Measurements from ENCODE around the gene HOXA7. TPM values are rescaled to one million over a fixed set of nuclear protein-coding genes. Genes with fewer than 3 reads are reported as not detected.

The HOXA7 gene
- total RNA-seq, 2 donors from 2014 or later: not detected

DNA sequence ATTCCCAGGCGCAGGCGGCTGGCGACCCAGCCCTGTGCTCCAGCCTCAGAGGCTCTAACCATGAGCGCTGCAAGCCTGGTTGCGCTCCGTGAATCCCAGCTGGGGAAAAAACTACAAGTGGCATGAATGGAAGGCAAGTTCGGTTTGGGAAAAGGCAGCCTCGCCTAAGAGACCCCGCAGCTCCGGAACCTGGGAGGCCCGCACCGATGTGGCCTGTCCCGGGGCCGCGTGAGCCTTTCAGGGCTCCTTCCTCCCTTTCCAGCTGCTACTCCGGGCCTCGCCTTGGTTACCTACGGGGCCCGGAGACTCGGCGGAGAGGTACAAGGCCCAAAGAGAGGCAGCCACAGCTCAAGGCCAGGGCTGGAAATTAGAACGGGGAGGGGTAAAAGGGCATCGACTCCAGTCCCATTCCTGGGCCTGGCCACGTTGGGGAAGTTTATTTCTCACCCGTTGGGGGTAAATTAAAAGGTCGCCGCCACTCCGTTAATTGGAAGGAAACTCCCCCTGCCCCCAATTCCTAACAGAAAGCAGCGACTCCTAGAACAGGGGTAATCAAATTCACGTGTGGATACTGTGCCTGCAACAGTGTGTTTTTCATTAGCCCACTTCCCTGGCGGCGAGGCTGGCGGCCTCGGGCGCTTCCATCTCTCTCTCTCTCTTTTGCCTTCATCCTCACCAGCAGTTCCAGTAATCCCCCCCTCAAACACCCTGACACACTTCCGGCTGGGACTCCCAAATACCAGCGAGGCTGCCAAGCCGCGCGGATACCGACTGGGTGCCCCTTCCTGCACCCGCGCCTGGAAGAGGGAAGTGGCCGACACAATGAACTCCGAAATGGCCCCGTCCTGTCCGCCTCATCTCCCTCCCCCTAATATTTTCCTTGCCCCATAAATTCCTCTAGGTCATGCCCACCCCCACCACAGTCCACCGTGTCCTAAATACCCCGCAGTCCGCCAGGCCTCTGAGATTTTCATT lies 10.3 kb upstream of the HOXA7 start:
- peaks cover 80% of the 10 kb centered on the region for H3K27me3 Mint-ChIP-seq
- DNase-seq (no peak), ATAC-seq (no peak)
- peaks cover 17% of the 10 kb centered on the region for H3K4me1 Mint-ChIP-seq
- H3K36me3 Mint-ChIP-seq (ENCODE audit: low read depth): peaks cover 2% of the 10 kb centered on the region
- H3K9me3 ChIP-seq (ENCODE audit: control insufficient read depth, low read length, poor library complexity, severe bottlenecking): no peaks in the 10 kb centered on the region
- peak overlapping the region; percentile 74 for H3K4me3 Mint-ChIP-seq
- peak overlapping the region; percentile 93 for H3K27ac Mint-ChIP-seq

DNA sequence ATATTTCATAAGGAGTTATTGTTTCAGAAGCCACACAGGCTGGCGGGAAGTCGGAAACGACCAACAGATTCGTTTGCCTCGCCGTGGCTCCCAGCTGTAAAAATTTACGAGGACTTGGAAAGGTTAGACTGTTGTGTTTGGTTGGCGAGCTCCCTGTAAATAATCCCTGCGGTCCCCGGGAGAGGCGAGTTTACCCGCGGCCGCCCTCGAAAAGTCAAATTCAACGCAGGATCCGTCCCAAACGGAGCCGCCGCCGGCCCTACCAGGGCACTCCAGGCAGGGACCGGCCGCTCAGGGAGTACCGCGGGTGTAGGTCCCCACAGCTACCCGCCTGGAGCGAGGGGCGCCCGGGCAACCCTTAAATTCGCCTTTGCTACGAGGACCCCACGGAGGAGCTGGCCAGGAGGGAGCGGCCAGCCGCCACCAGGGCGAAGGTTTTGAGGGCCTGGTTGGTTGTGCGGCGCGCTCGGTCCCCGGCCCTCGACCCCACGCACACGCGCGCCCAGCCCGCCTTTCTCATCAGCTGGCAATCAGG lies 9.6 kb upstream of the HOXA7 start:
- Mint-ChIP-seq H3K36me3 (ENCODE audit: low read depth) (peaks cover 2% of the 10 kb centered on the region), H3K4me1 (peaks cover 15% of the 10 kb centered on the region), H3K27me3 (peaks cover 76% of the 10 kb centered on the region), H3K27ac (peak overlapping the region; percentile 93), H3K4me3 (peak overlapping the region; percentile 74)
- DNase-seq (no peak), ATAC-seq (no peak)
- no peaks in the 10 kb centered on the region for H3K9me3 ChIP-seq (ENCODE audit: control insufficient read depth, low read length, poor library complexity, severe bottlenecking)

DNA sequence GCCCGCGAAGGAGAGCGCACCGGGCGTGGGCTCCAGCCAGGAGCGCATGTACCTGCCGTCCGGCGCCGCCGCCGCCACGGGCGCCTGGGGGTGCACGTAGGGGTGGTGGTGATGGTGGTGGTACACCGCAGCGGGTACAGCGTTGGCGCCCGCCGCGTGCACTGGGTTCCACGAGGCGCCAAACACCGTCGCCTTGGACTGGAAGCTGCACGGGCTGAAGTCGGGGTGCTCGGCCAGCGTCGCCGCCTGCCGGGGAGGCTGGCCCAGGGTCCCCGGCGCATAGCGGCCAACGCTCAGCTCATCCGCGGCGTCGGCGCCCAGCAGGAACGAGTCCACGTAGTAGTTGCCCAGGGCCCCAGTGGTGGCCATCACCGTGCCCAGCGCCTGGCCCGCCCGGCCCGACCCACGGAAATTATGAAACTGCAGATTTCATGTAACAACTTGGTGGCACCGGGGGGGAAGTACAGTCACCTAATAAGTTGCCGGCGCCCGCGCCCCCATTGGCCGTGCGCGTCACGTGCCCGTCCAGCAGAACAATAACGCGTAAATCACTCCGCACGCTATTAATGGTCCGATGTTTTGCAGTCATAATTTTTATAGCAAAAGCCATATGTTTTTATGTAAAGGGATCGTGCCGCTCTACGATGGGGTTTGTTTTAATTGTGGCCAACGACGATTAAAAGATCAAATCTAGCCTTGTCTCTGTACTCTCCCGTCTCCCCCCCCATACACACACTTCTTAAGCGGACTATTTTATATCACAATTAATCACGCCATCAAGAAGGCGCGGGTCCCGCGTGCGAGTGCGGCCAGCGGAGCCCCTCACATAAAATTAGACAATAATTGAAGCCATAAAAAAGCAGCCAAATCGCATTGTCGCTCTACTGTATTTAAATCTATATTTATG lies 8.9 kb upstream of the HOXA7 start, which contains the start of gene HOXA9:
Gene HOXA9 (minus strand): TSS at position 449 of the 907 bp plus-strand sequence. CDS start 80 bp downstream, at position 369.
- DNase-seq (no peak), ATAC-seq (no peak)
- Mint-ChIP-seq H3K36me3 (ENCODE audit: low read depth) (peaks cover 2% of the 10 kb centered on the region), H3K27ac (peak within 1 kb of the TSS; percentile 93), H3K4me3 (peak within 1 kb of the TSS; percentile 85), H3K4me1 (peaks cover 16% of the 10 kb centered on the region), H3K27me3 (peaks cover 71% of the 10 kb centered on the region)
- H3K9me3 ChIP-seq (ENCODE audit: control insufficient read depth, low read length, poor library complexity, severe bottlenecking): no peaks in the 10 kb centered on the region

DNA sequence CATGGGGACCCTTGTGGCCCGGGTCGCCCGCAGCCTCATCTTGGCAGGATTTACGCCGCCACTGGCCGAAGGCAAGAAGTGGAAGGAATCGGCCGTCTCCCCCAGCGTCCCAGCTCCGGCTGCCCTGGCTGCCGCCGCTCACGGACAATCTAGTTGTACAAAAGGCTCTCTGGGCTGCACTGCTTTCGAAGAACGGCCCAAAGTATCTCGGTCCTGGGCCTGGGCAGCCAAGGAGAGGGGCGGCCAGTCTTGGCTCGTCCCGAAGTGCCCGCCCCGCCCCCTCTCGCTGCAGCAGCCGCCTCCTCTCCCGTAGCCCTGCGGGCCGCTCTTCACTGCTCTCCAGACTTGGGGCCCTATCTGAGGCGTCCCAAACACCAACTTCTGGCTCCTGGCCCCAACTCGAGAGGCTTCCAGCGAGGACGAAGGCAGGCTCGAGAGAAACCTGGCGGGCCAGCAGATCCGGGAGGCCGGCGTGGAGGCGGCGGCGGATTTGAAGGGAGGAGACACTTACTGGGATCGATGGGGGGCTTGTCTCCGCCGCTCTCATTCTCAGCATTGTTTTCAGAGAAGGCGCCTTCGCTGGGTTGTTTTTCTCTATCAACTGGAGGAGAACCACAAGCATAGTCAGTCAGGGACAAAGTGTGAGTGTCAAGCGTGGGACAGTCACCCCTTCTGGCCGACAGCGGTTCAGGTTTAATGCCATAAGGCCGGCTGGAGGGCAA lies 8.1 kb upstream of the HOXA7 start:
- Mint-ChIP-seq H3K36me3 (ENCODE audit: low read depth) (peaks cover 5% of the 10 kb centered on the region), H3K27me3 (peaks cover 76% of the 10 kb centered on the region), H3K4me3 (peak overlapping the region; percentile 85), H3K4me1 (peaks cover 17% of the 10 kb centered on the region), H3K27ac (peak overlapping the region; percentile 86)
- ATAC-seq: no peak
- H3K9me3 ChIP-seq (ENCODE audit: control insufficient read depth, low read length, poor library complexity, severe bottlenecking): no peaks in the 10 kb centered on the region
- DNase-seq: no peak

DNA sequence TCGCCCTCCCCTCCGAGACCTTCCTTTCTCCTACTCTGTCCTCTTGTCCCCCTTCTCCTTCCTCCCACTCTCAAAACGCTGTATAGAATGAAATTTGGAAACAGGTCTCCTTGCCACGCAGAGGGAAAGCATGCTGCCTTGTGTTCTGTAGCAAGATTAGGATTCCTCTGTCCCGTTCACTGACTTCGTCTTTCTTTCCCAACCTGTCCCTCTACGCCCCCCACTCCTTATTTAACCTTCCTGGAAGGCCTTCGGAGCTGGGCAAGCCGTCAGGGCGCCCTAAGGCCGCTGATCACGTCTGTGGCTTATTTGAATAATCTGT lies 7.5 kb upstream of the HOXA7 start:
- Mint-ChIP-seq H3K27me3 (peaks cover 79% of the 10 kb centered on the region), H3K4me3 (peak overlapping the region; percentile 64), H3K36me3 (ENCODE audit: low read depth) (peaks cover 5% of the 10 kb centered on the region), H3K27ac (peak overlapping the region; percentile 86), H3K4me1 (peaks cover 17% of the 10 kb centered on the region)
- H3K9me3 ChIP-seq (ENCODE audit: control insufficient read depth, low read length, poor library complexity, severe bottlenecking): no peaks in the 10 kb centered on the region
- ATAC-seq (no peak), DNase-seq (no peak)

DNA sequence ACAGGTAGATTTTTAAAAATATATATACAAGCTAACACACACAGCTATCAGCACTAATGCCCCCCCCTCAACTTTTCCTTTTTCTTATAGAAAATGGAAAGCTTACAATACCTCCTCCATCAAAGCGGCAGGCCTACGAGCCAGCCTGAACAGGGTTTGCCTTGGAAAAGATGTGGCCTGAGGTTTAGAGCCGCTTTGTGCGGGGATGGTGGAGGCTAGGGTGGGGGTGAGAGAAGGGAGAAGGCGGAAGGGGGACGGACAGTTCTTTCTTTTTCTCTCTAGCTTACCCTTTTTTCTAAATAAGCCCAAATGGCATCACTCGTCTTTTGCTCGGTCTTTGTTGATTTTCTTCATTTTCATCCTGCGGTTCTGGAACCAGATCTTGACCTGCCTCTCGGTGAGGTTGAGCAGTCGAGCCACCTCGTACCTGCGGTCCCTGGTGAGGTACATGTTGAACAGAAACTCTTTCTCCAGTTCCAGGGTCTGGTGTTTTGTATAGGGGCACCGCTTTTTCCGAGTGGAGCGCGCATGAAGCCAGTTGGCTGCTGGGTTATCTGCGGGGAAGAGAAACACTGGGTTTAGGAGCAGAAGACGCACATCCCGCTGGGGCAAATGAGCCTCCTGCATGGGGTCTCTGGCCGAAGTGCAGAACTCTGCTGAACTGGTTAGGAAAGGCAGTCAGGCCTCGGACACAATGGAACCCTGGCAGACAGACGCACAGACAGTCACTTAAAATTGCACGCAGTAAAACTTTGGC lies 7.0 kb upstream of the HOXA7 start:
- H3K9me3 ChIP-seq (ENCODE audit: control insufficient read depth, low read length, poor library complexity, severe bottlenecking): no peaks in the 10 kb centered on the region
- peak overlapping the region; percentile 86 for H3K27ac Mint-ChIP-seq
- H3K36me3 Mint-ChIP-seq (ENCODE audit: low read depth): peaks cover 5% of the 10 kb centered on the region
- peaks cover 15% of the 10 kb centered on the region for H3K4me1 Mint-ChIP-seq
- ATAC-seq (no peak), DNase-seq (no peak)
- peak overlapping the region; percentile 64 for H3K4me3 Mint-ChIP-seq
- peaks cover 79% of the 10 kb centered on the region for H3K27me3 Mint-ChIP-seq

DNA sequence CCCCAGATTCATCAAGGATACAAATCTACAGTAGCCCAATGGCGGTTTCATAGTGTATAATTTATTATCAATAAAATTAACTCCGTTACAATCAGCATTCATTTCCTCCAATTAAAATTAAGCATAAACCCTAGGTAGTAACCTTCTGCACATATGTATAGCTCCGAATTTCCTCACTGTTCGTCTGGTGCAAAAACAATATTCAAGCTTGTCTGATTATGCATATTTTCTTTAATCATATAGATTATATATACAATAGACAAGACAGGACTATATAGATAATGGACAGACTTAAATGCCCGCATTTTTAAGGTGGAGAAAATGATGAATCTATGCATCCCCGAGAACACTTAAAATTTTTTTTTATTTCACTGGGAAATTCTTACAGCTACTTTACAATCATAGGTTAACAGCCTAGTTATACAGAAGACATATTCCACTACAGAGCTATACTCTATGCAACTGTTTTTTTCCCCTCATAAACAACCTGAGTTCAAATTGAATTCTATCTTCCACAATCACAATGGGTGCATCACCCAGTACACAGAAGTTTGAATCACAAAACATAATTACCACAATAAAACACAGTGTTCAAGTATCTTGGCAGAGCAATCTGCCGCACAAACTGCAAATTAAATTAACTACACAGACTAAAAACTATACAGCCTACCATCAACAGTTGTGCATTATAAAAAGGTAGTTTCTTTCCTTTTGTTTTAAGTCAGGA lies 6.2 kb upstream of the HOXA7 start:
- Mint-ChIP-seq H3K4me3 (no peak overlapping the region), H3K36me3 (ENCODE audit: low read depth) (peaks cover 8% of the 10 kb centered on the region)

DNA sequence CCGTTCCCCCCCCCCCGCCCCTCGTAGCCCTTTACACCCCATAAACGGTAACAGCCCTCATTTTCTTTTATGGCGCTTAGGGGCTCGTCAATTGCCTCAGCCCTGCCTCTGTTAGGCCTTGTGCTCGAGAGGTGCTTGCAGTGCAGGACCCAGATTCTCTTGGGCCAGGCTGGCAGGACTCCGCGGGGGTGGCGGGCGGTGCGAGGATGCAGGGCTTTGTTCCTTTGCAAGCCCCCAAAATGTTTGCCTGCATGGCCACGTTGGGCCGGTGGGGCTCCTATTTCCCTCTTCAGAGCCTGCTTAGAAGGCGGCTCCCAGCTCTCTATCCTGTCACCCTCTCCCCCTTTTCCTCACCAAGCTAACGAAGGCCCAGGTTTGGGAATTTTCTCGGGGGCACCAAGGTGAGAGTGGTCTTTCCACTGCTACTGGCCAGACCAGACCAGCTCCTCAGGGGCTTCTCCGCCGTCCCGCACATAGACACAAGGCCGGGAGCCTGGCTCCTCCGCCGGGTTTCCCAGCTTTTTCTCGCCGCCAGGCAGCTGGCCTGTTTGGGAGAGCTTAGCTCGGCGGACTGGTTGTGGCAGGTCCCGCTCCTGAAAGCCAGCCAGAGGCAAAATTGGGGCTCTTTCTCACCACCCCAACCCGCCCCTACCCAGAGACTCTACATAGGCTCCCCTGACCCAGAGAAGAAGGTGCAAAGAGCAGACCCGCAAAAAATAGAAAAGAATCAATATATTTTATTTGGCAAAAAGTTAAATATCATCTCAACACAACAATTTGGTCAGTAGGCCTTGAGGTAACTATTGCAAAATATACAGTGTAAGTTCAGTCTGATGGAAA lies 5.5 kb upstream of the HOXA7 start:
- Mint-ChIP-seq H3K27me3 (peaks cover 79% of the 10 kb centered on the region), H3K4me1 (peaks cover 21% of the 10 kb centered on the region), H3K27ac (no peak overlapping the region), H3K4me3 (peak overlapping the region; percentile 19), H3K36me3 (ENCODE audit: low read depth) (peaks cover 7% of the 10 kb centered on the region)
- ATAC-seq: no peak
- H3K9me3 ChIP-seq (ENCODE audit: control insufficient read depth, low read length, poor library complexity, severe bottlenecking): no peaks in the 10 kb centered on the region
- DNase-seq: no peak

More for the DNA sequence above, 6.2 kb upstream of the HOXA7 start:
- H3K9me3 ChIP-seq (ENCODE audit: control insufficient read depth, low read length, poor library complexity, severe bottlenecking): no peaks in the 10 kb centered on the region
- Mint-ChIP-seq H3K27me3 (peaks cover 79% of the 10 kb centered on the region), H3K4me1 (peaks cover 21% of the 10 kb centered on the region), H3K27ac (no peak overlapping the region)
- no peak for ATAC-seq
- DNase-seq: no peak

DNA sequence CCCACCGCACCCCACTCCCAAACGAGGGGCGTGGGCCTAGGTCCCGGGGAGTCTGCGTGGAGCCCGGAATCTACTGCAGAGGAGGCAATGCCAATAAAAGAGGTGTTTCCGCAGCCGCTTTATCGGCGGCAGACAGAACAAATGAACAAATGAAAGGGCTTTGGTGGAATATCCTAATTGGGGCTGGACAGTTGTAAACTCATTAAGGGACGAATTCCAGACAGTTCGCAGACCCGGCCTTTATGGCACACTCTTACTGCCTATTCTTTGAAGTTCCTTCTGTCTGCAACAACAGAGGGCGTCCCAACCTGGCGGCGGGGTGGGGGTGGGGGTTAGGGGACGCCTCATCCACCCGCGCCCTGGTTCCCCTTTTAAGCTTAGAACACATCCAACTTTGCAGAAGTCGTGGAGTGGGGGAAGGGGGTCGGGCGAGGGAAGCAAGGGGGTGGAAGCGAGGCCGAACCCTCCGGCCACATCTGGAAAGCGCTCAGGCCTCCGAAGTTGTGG lies 4.8 kb upstream of the HOXA7 start:
- no peaks in the 10 kb centered on the region for H3K9me3 ChIP-seq (ENCODE audit: control insufficient read depth, low read length, poor library complexity, severe bottlenecking)
- Mint-ChIP-seq H3K36me3 (ENCODE audit: low read depth) (peaks cover 7% of the 10 kb centered on the region), H3K27me3 (peaks cover 79% of the 10 kb centered on the region), H3K4me1 (peaks cover 21% of the 10 kb centered on the region), H3K4me3 (peak overlapping the region; percentile 83), H3K27ac (peak overlapping the region; percentile 74)
- DNase-seq: no peak
- no peak for ATAC-seq

DNA sequence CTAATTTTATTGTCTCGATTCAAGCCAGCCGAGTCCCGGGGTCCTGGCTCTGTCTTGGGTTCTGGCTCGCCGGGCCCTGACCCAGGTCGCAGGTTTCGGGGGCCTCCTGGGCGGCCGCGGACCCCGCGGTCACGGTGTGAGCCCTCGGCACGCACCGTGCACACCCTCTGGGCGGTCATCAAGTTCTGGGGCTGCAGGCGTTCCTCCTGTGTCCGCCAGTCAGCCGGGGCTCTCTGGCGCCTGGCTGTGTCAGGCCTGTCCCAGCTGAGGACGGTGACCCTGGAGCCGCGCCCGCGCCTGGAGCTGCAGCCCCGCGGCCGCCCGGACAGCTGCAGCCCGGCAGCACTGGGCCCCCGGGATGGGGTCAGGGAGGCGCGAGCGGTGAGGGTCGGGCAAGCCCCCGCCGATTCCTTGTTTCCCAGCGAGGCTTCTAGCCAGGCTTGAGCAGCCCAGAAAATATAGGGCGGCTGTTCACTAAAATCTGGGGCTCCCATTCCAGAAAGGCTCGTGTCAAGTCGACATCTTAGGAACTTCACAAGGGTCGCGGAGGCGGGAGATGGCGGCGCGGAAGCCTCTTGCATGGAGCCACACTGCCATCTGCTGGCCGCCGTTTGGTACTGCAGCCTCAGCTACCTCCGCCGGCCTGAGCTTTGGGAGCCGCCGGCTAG lies 4.2 kb upstream of the HOXA7 start:
- H3K27ac Mint-ChIP-seq: peak overlapping the region; percentile 78
- DNase-seq: peak; percentile 76 to 83 (median 78)
- H3K4me1 Mint-ChIP-seq: peaks cover 21% of the 10 kb centered on the region
- H3K9me3 ChIP-seq (ENCODE audit: control insufficient read depth, low read length, poor library complexity, severe bottlenecking): no peaks in the 10 kb centered on the region
- H3K36me3 Mint-ChIP-seq (ENCODE audit: low read depth): peaks cover 7% of the 10 kb centered on the region
- peak overlapping the region; percentile 83 for H3K4me3 Mint-ChIP-seq
- ATAC-seq: peak; percentile 85
- peaks cover 80% of the 10 kb centered on the region for H3K27me3 Mint-ChIP-seq
